Mesendoderm (in vitro differentiated cells): ENCODE results near the gene CLDND1.
A peak's percentile ranks its signal among the peaks of the same experiment; 100 is the strongest.

Experiments used
- DNase-seq: peaks from one replicate; pipeline ENCODE4 v3.0.0; 2013
- H2AK5ac ChIP-seq: 2 replicates; pipeline ENCODE4 v1.6.1; 2013; ENCODE audit warnings: low read length, inconsistent platforms
- H2BK120ac ChIP-seq: 2 replicates; pipeline ENCODE4 v1.6.1; 2013; ENCODE audit warnings: low read depth, mild to moderate bottlenecking, low read length, moderate library complexity, mixed read lengths
- H2BK15ac ChIP-seq: replicated peaks from 2 replicates; pipeline ENCODE4 v1.6.1; 2013; ENCODE audit warnings: low read depth, mild to moderate bottlenecking, moderate library complexity
- H2BK5ac ChIP-seq: 2 replicates; pipeline ENCODE4 v1.6.1; 2013; ENCODE audit warnings: low read length, inconsistent platforms
- H3K18ac ChIP-seq: 2 replicates; pipeline ENCODE4 v1.6.1; 2013; ENCODE audit warnings: mild to moderate bottlenecking, low read length, mixed read lengths
- H3K23ac ChIP-seq: one replicate; pipeline ENCODE4 v1.6.1; 2013; ENCODE audit warnings: low read length
- H3K27ac ChIP-seq: 2 replicates; pipeline ENCODE4 v1.5.1; 2013; ENCODE audit warnings: low read depth, mild to moderate bottlenecking, inconsistent platforms, low read length, moderate library complexity
- H3K27me3 ChIP-seq: 2 replicates; pipeline ENCODE4 v1.6.1; 2013; ENCODE audit warnings: low read length, control low read depth, mild to moderate bottlenecking, inconsistent platforms; ENCODE audit not compliant: insufficient read depth, poor library complexity
- H3K36me3 ChIP-seq: 2 replicates; pipeline ENCODE4 v1.6.1; 2013; ENCODE audit warnings: low read length, inconsistent platforms; ENCODE audit not compliant: control insufficient read depth, insufficient read depth
- H3K4ac ChIP-seq: one replicate; pipeline ENCODE4 v1.6.1; 2013; ENCODE audit warnings: low read depth, mild to moderate bottlenecking, low read length, moderate library complexity
- H3K4me1 ChIP-seq: 2 replicates; pipeline ENCODE4 v1.6.1; 2013; ENCODE audit warnings: low read depth, low read length, inconsistent platforms; ENCODE audit not compliant: control insufficient read depth
- H3K4me2 ChIP-seq: 2 replicates; pipeline ENCODE4 v1.6.1; 2013; ENCODE audit warnings: low read length
- H3K4me3 ChIP-seq: 2 replicates; pipeline ENCODE4 v1.5.1; 2013; ENCODE audit warnings: mild to moderate bottlenecking, low read length
- H3K56ac ChIP-seq: one replicate; pipeline ENCODE4 v1.6.1; 2013; ENCODE audit warnings: low read length
- H3K79me1 ChIP-seq: 2 replicates; pipeline ENCODE4 v1.6.1; 2013; ENCODE audit warnings: low read length, inconsistent platforms
- H3K79me2 ChIP-seq: 2 replicates; pipeline ENCODE4 v1.6.1; 2013; ENCODE audit warnings: mild to moderate bottlenecking, low read length; ENCODE audit not compliant: control insufficient read depth, insufficient read depth
- H3K9ac ChIP-seq: 2 replicates; pipeline ENCODE4 v1.6.1; 2013; ENCODE audit warnings: low read length, inconsistent platforms
- H4K5ac ChIP-seq: one replicate; pipeline ENCODE4 v1.6.1; 2013; ENCODE audit warnings: low read length
- H4K8ac ChIP-seq: one replicate; pipeline ENCODE4 v1.6.1; 2013; ENCODE audit warnings: low read depth, mild to moderate bottlenecking, control low read depth, low read length, moderate library complexity
- WGBS: extraction: QIAGEN DNeasy Blood & Tissue Kit; methylation state at CpG from one replicate; pipeline ENCODE4 v1.1.7; 2013; ENCODE audit warnings: low lambda C conversion rate, missing lambda C conversion rate; ENCODE audit not compliant: insufficient coverage; ENCODE audit errors: extremely low coverage; 5-methylcytosine and 5-hydroxymethylcytosine counted together

CLDND1 gene

DNA sequence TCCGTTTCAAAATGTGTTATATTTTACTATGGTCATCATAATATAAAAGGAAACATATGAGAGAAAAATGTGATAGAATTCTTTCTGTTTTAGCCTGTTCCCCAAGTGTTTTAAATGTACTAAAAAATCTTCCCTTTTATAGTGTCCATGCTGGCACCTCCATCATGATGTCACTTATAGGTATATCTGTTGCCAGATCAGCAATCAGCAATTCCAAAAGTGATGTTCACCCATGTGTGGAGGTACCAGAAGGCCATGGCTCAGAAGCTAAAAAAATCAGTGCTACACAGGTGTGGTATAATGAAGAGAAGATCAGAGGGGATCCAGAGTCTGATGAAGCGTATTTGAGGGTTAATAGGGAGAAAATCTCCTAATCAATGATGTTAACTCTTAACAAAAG, 8.0 kb upstream of the CLDND1 start:
- Histone ChIP-seq H3K27me3 (no peaks in the 10 kb centered on the region), H3K4ac (no peak overlapping the region), H2BK120ac (no peak overlapping the region), H3K4me2 (no peak overlapping the region), H3K27ac (no peak overlapping the region), H3K79me1 (no peaks in the 10 kb centered on the region), H2BK15ac (no peak overlapping the region), H3K9ac (no peak overlapping the region), H3K23ac (no peak overlapping the region), H3K79me2 (no peaks in the 10 kb centered on the region), H2BK5ac (no peak overlapping the region), H3K4me3 (no peak overlapping the region), H3K18ac (no peak overlapping the region), H3K4me1 (no peaks in the 10 kb centered on the region), H2AK5ac (no peak overlapping the region), H4K5ac (no peak overlapping the region), H3K56ac (no peak overlapping the region), H3K36me3 (no peaks in the 10 kb centered on the region), H4K8ac (no peak overlapping the region)
- DNase-seq: no peak
- WGBS: no CpG with 5 or more reads among the region's 2 CpGs

DNA sequence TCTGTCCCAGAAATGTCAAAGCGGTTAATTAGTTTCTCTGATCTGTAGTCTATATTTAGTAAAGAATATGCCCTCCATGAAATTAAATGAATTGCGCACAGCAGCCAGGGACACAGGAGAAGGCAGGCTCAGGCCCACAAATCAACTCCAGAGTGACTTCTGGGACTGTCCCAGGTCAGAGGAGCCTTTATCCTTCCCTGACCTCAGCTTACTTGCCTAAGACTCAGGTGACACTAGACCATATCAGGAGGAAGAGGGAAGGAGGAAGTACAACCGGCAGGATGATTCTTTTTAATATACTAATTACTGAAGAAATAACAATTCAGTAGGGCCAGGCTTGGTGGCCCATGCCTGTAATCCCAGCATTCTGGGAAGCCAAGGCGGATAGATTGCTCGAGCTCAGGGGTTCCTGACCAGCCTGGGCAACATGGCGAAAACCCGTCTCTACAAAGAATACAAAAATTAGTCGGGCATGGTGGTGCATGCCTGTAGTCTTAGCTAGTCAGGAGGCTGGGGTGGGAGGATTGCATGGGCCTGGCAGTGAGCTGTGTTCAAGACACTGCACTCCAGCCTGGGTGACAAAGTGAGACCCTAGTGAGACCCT, 7.3 kb upstream of the CLDND1 start:
- Histone ChIP-seq H3K4ac (no peak overlapping the region), H3K4me3 (no peak overlapping the region), H4K8ac (no peak overlapping the region), H2BK5ac (no peak overlapping the region), H3K4me1 (no peaks in the 10 kb centered on the region), H3K9ac (no peak overlapping the region), H3K18ac (no peak overlapping the region), H2BK120ac (no peak overlapping the region), H2AK5ac (no peak overlapping the region), H3K23ac (no peak overlapping the region), H3K36me3 (no peaks in the 10 kb centered on the region), H3K56ac (no peak overlapping the region), H2BK15ac (no peak overlapping the region), H3K27me3 (no peaks in the 10 kb centered on the region), H3K79me1 (no peaks in the 10 kb centered on the region), H4K5ac (no peak overlapping the region), H3K4me2 (no peak overlapping the region), H3K27ac (no peak overlapping the region), H3K79me2 (no peaks in the 10 kb centered on the region)
- whole genome bisulfite sequencing: no CpG with 5 or more reads among the region's 8 CpGs
- no peak for DNase-seq

DNA sequence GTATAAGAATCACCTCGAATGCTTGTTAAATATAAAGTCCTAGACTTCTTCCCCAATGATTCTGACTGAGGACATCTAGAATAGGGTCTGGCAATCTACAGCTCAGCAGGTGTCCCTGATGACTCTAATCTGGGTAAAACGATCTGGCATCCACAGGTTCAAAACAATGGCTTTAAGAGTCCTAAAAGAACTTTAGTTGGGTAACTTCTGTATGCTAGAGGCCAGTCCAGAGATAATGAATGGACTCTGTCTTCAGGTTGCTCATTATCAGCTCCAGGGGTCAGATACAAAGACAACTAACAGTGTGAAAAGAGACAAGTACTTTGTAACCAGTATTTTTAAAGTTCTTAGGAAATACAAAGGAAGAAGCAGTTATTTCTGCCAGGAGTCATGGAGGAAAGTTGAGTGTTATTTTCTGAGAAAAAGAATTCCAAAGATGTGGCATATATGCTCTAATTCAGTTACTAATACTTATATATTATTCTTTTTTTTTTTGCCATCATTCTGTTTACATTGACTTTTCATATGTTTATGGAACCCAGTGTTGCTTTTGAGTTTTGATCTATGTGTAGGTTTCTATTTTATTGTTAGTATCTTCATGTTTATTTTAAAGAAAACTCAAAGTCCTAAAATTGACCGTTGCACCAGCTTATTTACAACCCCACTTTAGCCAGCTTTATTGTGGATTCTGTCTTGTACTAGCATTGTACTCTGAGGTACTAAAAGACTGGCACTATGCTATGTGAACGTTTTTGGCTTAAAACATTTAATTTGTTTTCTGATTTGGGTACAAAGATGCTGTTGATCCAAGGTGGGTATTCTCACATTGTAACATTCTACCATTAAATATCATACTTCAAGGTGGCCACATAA, 6.0 kb upstream of the CLDND1 start:
- WGBS: no CpG with 5 or more reads among the region's 4 CpGs
- H2BK120ac ChIP-seq: no peak overlapping the region
- H3K27ac ChIP-seq: no peak overlapping the region
- H3K79me1 ChIP-seq: no peaks in the 10 kb centered on the region
- no peak overlapping the region for H2AK5ac ChIP-seq
- no peaks in the 10 kb centered on the region for H3K36me3 ChIP-seq
- no peak overlapping the region for H3K18ac ChIP-seq
- H3K9ac ChIP-seq: no peak overlapping the region
- H4K8ac ChIP-seq: no peak overlapping the region
- H3K4me3 ChIP-seq: no peak overlapping the region
- no peak overlapping the region for H4K5ac ChIP-seq
- H2BK5ac ChIP-seq: no peak overlapping the region
- no peak overlapping the region for H3K56ac ChIP-seq
- H3K4me2 ChIP-seq: no peak overlapping the region
- no peak overlapping the region for H3K4ac ChIP-seq
- H3K79me2 ChIP-seq: no peaks in the 10 kb centered on the region
- no peak overlapping the region for H3K23ac ChIP-seq
- no peak overlapping the region for H2BK15ac ChIP-seq
- no peaks in the 10 kb centered on the region for H3K4me1 ChIP-seq
- DNase-seq: peak; percentile 76
- H3K27me3 ChIP-seq: no peaks in the 10 kb centered on the region

DNA sequence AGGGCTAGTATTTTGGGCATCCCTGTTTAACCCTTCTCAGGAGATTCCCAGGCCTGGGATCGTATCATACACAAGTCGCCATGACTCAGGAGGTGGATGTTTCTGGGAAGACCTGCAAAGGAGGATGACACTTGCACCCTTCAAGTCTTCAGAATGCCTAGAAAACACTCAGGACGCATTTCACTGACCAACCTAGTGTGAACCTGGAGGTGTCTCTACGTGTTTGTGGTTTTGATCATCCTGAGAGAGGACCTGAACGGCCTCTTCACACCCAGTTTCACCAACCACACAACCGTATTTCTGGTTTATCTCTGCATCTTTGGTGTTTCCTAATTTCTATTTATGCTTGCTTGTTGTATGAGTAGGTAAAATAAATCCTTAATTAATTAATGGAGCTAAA, 2.8 kb upstream of the CLDND1 start:
- H3K56ac ChIP-seq: no peak overlapping the region
- no peak overlapping the region for H3K18ac ChIP-seq
- H3K79me2 ChIP-seq: peaks cover 14% of the 10 kb centered on the region
- peaks cover 8% of the 10 kb centered on the region for H3K79me1 ChIP-seq
- no peak for DNase-seq
- H2BK120ac ChIP-seq: no peak overlapping the region
- no peak overlapping the region for H3K4me3 ChIP-seq
- H2BK5ac ChIP-seq: no peak overlapping the region
- H3K4ac ChIP-seq: no peak overlapping the region
- H2BK15ac ChIP-seq: no peak overlapping the region
- no peak overlapping the region for H3K23ac ChIP-seq
- no peak overlapping the region for H3K4me2 ChIP-seq
- no peaks in the 10 kb centered on the region for H3K27me3 ChIP-seq
- H3K9ac ChIP-seq: no peak overlapping the region
- H2AK5ac ChIP-seq: no peak overlapping the region
- no CpG with 5 or more reads among the region's 6 CpGs for WGBS
- no peak overlapping the region for H4K8ac ChIP-seq
- no peaks in the 10 kb centered on the region for H3K4me1 ChIP-seq
- no peak overlapping the region for H3K27ac ChIP-seq
- H4K5ac ChIP-seq: no peak overlapping the region
- no peaks in the 10 kb centered on the region for H3K36me3 ChIP-seq

DNA sequence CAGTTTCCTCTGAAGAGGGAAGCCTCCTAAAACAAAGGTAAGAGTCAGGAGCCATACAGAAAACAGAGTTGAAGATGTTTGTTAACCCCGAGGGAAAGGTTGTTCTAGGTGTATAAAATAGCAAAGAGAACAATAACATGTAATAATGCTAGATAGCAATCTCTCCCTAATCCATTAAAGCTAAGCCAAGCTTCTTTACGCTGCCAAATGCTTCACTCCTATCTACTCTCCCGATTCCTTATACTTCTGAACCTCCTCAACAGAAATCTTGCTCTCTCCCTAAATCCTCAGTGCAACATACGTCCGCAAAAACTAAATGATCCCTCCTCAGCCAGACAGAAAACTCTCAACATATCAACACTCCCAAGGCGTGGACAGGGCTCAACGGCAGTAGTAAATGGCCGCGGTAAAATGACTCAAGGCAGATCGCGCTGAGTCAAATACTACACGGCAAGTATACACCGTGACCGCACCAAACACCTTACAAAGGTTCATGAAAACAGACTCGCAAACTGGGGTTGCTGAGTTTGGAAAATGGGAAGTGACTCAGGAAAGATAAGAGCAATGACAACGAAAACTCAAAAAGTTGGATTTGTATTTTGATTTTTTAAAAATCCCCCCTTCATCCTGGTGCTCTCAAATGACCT, 682 bp downstream of the CLDND1 start:
- peak overlapping the region; percentile 70 for H3K4me2 ChIP-seq
- H3K79me1 ChIP-seq: peaks cover 10% of the 10 kb centered on the region
- H3K56ac ChIP-seq: peak overlapping the region; percentile 96
- no peaks in the 10 kb centered on the region for H3K4me1 ChIP-seq
- H3K4me3 ChIP-seq: peak overlapping the region; percentile 76
- H3K27ac ChIP-seq: peak overlapping the region; percentile 91
- no peak overlapping the region for H2BK120ac ChIP-seq
- H4K5ac ChIP-seq: no peak overlapping the region
- DNase-seq: peak; percentile 72
- H2BK15ac ChIP-seq: no peak overlapping the region
- peaks cover 22% of the 10 kb centered on the region for H3K79me2 ChIP-seq
- H3K18ac ChIP-seq: peak overlapping the region; percentile 56
- peak overlapping the region; percentile 99 for H3K9ac ChIP-seq
- H3K23ac ChIP-seq: peak overlapping the region; percentile 83
- H3K27me3 ChIP-seq: no peaks in the 10 kb centered on the region
- H3K36me3 ChIP-seq: no peaks in the 10 kb centered on the region
- peak overlapping the region; percentile 75 for H2AK5ac ChIP-seq
- H2BK5ac ChIP-seq: peak overlapping the region; percentile 82
- no peak overlapping the region for H4K8ac ChIP-seq
- H3K4ac ChIP-seq: peak overlapping the region; percentile 58
- WGBS: no CpG with 5 or more reads among the region's 16 CpGs
